CD4-positive, alpha-beta T cell treated with Interferon alpha-2 for 1 hour (primary cell): Measurements from ENCODE around the gene PEMT.
A peak's percentile ranks its signal among the peaks of the same experiment; 100 is the strongest.
"Not testable (repeated sequence)": the region's sequence is repeated elsewhere in the genome, so short reads cannot be mapped to it uniquely, and the experiment has no call there.

Source experiments
- DNase-seq, 2 donors: peaks; one replicate each; pipeline ENCODE4 v3.0.0-alpha.2; 2020 to 2022

PEMT gene

DNA sequence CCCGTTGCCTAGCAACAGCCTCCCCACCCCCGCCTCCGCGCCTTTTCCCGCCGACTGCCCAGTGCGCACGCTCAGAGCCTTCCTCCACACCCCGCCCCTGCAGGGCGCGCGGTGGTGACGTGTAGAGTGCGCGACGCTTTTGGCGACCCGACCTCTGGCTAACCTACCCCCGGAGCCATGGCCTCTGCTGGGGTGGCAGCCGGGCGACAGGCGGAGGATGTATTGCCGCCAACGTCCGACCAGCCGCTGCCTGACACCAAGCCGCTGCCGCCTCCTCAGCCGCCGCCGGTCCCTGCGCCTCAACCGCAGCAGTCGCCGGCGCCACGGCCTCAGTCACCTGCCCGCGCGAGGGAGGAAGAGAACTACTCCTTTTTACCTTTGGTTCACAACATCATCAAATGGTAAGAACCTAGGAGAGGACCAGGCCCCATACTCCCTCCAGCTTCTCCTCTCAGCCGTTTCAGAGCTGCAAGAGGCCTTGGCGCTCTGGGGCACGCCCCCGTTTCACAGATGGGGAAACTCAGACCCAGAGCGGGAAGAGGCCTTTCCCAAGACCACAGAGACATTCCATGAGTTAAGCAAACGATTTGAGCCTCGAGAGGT lies 114.5 kb downstream of the PEMT start, which contains the start of gene MED9:
Gene MED9 (plus strand): TSS at position 136 of the 603 bp plus-strand sequence. CDS start 42 bp downstream, at position 178.
- peak; percentile 92 to 94 for DNase-seq

GRCh38 chr17:17474341-17474740 lies 117.2 kb downstream of the PEMT start:
- no peak for DNase-seq

DNA sequence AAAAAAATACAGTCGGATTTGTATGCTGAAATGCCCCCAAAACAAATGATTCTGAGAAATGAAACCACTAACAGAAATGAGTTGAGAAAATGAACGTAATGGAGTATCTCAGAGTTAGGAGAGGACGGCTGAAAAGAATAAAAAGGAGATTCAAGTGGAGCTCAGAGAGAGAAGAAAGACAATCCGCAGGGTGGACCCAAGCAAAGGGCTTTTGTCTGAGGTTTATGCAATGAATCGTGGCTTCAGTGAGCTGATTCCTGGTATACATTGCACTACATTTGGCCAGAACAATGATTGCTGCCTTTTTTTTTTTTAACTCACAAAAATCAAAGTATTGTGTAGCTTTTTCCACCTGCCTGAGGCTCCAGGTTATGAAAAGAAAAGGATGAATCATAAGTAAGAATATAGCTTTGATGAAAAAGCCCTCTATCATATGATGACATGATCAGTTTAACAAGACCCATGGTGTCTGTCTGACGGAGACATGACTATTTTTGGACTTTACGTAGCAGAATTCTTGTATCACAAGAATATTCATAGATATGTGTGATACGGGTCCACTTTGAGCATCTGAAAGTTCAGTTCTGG lies 119.1 kb downstream of the PEMT start:
- no peak for DNase-seq

DNA sequence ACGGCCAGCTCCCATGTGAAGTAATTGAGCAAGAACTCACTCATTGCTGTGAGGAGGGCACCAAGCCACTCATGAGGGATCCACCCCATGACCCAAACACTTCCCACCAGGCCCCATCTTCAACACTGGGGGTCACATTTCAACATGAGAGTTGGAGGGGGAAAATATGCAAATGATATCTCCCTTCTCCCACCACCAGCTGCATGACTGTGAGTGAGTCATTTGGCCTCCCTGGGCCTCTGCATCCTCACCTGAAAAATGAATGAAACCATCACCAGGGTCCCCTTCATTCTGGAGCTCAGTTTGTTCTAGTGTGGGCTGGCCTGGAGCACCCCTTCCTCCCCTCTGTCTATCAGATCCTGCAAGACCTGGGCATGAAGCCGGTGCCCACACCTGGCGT lies 121.5 kb downstream of the PEMT start:
- no peak for DNase-seq

GRCh38 chr17:17469358-17469757 lies 122.2 kb downstream of the PEMT start:
- no peak for DNase-seq

DNA sequence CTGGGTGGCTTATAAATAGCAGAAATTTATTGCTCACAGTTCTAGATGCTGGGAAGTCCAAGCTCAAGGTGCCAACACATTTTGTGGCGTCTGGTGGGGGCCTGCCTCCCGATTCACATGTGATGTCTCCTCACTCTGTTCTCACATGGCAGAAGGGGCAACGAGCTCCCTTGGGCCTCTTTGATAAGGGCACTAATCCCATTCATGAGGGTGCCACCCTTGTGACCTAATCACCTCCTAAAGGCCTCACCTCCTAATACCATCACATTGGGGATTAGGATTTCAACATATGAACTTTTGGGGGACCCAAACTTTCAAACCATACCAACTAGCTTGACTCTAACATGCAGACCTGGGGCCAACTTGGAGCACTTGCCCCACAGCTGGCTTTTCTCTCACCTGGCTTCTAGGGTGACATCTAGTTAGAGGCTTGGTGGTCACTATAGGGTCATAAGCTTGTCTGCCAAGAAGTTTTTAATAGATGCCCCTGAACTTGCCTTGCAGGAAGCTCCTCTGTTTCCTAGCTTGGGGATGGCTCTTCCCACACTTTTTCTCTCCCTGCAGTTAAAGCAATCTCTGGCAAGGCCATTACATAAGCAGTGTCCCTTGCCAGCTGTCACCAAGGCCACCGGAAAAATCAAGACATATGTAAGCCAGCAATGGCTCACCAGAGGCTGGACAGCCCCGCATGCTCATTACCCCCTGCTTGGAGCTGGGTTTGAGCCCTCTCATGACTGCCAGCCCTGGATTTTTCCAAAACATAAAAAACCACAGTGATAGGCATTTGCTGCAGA lies 123.1 kb downstream of the PEMT start:
- no peak for DNase-seq

GRCh38 chr17:17467720-17468119 lies 123.8 kb downstream of the PEMT start:
- DNase-seq: no peak

- no peak for DNase-seq
These were observed 124.5 kb downstream of the PEMT start for GRCh38 chr17:17467016-17467415.

DNA sequence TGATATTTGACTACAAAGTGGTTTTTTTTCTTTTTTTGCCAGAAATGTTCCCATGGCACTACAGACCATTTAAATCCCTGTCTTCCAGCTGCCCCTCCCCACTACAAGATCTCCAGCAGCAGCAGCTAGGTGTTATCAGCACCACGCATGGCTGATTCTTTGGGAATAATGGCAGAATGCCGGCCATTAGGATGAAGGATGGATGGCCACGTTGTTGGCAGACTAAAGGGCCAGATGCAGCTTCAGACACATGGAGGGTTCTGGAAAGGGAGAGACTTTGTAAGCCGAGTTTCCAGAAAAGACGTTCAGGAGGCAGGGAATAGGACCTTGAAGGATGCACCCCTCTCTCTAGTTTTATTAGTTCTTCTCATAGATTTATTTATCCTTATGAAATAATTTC lies 125.0 kb downstream of the PEMT start:
- no peak for DNase-seq

DNA sequence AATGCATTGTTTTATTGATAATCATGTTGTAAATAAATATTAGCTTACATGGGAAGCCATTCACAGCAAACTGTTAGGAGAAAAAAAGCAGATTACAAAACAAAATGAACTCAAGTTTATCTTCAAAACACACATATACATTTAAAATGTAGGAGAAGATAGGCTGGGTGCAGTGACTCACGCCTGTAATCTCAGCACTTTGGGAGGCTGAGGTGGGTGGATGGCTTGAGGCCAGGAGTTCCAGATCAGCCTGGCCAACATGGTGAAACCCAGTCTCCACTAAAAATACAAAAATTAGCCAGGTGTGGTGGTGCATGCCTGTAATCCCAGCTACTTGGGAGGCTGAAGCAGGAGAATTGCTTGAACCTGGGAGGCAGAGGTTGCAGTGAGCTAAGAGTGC lies 125.6 kb downstream of the PEMT start:
- DNase-seq: not testable (repeated sequence)

DNA sequence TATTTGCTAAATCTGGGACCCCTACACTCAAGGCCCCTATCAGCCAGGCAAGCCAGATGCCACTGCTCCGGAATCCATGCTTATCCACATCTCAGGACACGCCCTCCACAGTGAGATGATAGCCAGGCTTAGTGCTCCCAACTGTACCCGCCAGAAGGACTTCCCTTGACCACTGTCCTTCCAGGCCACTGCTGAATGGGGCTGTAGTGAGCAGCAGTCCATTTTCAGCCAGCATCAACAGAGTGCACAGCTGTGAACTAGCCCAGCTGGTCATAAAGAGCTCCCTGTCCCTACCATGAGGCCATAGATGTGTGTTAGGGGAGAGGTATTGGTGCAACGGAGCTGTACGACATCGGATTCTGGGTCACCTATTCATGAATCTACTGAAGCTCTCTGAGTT lies 127.7 kb downstream of the PEMT start:
- DNase-seq: no peak

- DNase-seq: no peak
These were observed 129.3 kb downstream of the PEMT start for GRCh38 chr17:17462048-17462824.

- no peak for DNase-seq
These were observed 131.5 kb downstream of the PEMT start for GRCh38 chr17:17460038-17460437.

GRCh38 chr17:17457680-17458079 lies 133.8 kb downstream of the PEMT start:
- no peak for DNase-seq

- DNase-seq: no peak
These were observed 135.3 kb downstream of the PEMT start for GRCh38 chr17:17456251-17456650.
